HCT116 (cell line): Measurements from ENCODE around the gene SLC26A3. TPM values are rescaled to one million over a fixed set of nuclear protein-coding genes. Genes with fewer than 3 reads are reported as not detected.

Experiments
- ATAC-seq: fragments of 200-7000 bp; cut with Tn5 transposase; 2 replicates; pipeline ENCODE4 v1.9.1; 2020; ENCODE audit warnings: mild to moderate bottlenecking, moderate library complexity
- BruUV-seq: library from RNA; stranded (reverse); fragments of 400-500 nt; replicated peaks from 2 replicates; lab custom pipeline; 2021; lab: Mats Ljungman, UMichigan
- CTCF ChIA-PET: fragments of 300-600 bp; sonication (Branson Sonifier 250); formaldehyde crosslinking; loops from one replicate; lab custom pipeline; 2021; ENCODE audit warnings: antibody characterized with exemption; lab: Charles Lee
- POLR2A ChIA-PET: fragments of 300-600, 350-600 bp; sonication (Branson Sonifier 250); formaldehyde crosslinking; loops from one replicate; lab custom pipeline; 2021; ENCODE audit warnings: antibody characterized with exemption; lab: Charles Lee
- RAD21 ChIA-PET, 2 experiments: fragments of 300-600 bp; sonication (Branson Sonifier 250); formaldehyde crosslinking; loops; one replicate each; lab custom pipeline; 2023; ENCODE audit warnings: low total read pairs in 2 of 2; ENCODE audit not compliant: uncharacterized antibody in 2 of 2, unreplicated experiment in 2 of 2, low non-redundant PET in 1 of 2; lab: Charles Lee
- DNase-seq: peaks from one replicate; pipeline ENCODE4 v3.0.0-alpha.2; 2010; ENCODE audit warnings: low read depth, low spot score
- H2AFZ ChIP-seq: fragments of 200-600 bp; shearing (Covaris generic), sonication (generic); 2 replicates; pipeline ENCODE4 v1.6.1; 2017; ENCODE audit warnings: low read depth, mixed run types, mixed read lengths, antibody characterized with exemption, low read length; ENCODE audit not compliant: poor library complexity, severe bottlenecking
- H3K27ac ChIP-seq: 2 replicates; pipeline ENCODE4 v1.5.1; 2012; ENCODE audit warnings: low read depth, low read length
- H3K27me3 ChIP-seq: fragments of 200-600 bp; sonication (generic); 2 replicates; pipeline ENCODE4 v1.6.1; 2016; ENCODE audit warnings: mixed run types, low read length, mixed read lengths; ENCODE audit not compliant: insufficient read depth
- H3K36me3 ChIP-seq, 2 experiments: fragments of 200-500 bp in 1 of 2; fragments of 200-600 bp in 1 of 2; sonication (Bioruptor generic) in 1 of 2; sonication (generic) in 1 of 2; 2 replicates each; pipeline versions ENCODE4 v1.5.1 to v1.6.1; 2014 to 2016; ENCODE audit warnings: low read length in 2 of 2, inconsistent platforms in 1 of 2, mixed read lengths in 1 of 2, mixed run types in 1 of 2; ENCODE audit not compliant: insufficient read depth in 2 of 2, control insufficient read depth in 1 of 2
- H3K4me1 ChIP-seq, 2 experiments: fragments of 200-600 bp in 1 of 2; sonication (generic) in 1 of 2; 2 replicates each; pipeline versions ENCODE4 v1.5.1 to v1.6.1; 2012 to 2017; ENCODE audit warnings: low read length in 2 of 2, inconsistent platforms in 1 of 2, mild to moderate bottlenecking in 1 of 2, mixed read lengths in 1 of 2, mixed run types in 1 of 2, moderate library complexity in 1 of 2; ENCODE audit not compliant: insufficient read depth in 2 of 2, control insufficient read depth in 1 of 2
- H3K4me2 ChIP-seq: fragments of 200-600 bp; sonication (generic); 2 replicates; pipeline ENCODE4 v1.6.1; 2017; ENCODE audit warnings: mixed run types, low read length, mixed read lengths
- H3K4me3 ChIP-seq, 2 experiments: fragments of 200-600 bp in 1 of 2; sonication (generic) in 1 of 2; replicated peaks in 1 of 2; 2 replicates each; pipeline ENCODE4 v1.5.1; 2011 to 2016; ENCODE audit warnings: low read length in 2 of 2, control low read depth in 1 of 2, low read depth in 1 of 2, mild to moderate bottlenecking in 1 of 2, mixed read lengths in 1 of 2, mixed run types in 1 of 2
- H3K79me2 ChIP-seq: fragments of 200-600 bp; sonication (generic); 2 replicates; pipeline ENCODE4 v1.6.1; 2017; ENCODE audit warnings: mild to moderate bottlenecking, mixed run types, low read length, moderate library complexity, mixed read lengths; ENCODE audit not compliant: insufficient read depth
- H3K9ac ChIP-seq: fragments of 200-600 bp; sonication (generic); 2 replicates; pipeline ENCODE4 v1.6.1; 2016; ENCODE audit warnings: low read length, mixed read lengths
- H3K9me2 ChIP-seq: fragments of 200-600 bp; sonication (generic), shearing (Covaris generic); 2 replicates; pipeline ENCODE4 v1.6.1; 2017; ENCODE audit warnings: mixed run types, mild to moderate bottlenecking, moderate library complexity; ENCODE audit not compliant: insufficient read depth
- H3K9me3 ChIP-seq, 2 experiments: fragments of 200-500 bp in 1 of 2; fragments of 200-600 bp in 1 of 2; sonication (Bioruptor generic) in 1 of 2; sonication (generic) in 1 of 2; 2 replicates each; pipeline ENCODE4 v1.6.1; 2014 to 2017; ENCODE audit warnings: low read length in 2 of 2, mixed read lengths in 2 of 2, inconsistent platforms in 1 of 2, low read depth in 1 of 2, mild to moderate bottlenecking in 1 of 2, mixed run types in 1 of 2, moderate library complexity in 1 of 2; ENCODE audit not compliant: control insufficient read depth in 1 of 2, insufficient read depth in 1 of 2
- H4K20me1 ChIP-seq: fragments of 200-600 bp; sonication (generic), shearing (Covaris generic); 2 replicates; pipeline ENCODE4 v1.6.1; 2017; ENCODE audit warnings: mixed run types, mild to moderate bottlenecking, moderate library complexity; ENCODE audit not compliant: insufficient read depth
- CBX3 ChIP-seq: IDR thresholded peaks from 2 replicates; pipeline ENCODE4 v1.6.1; 2012; ENCODE audit warnings: low read depth
- CEBPB ChIP-seq: IDR thresholded peaks from 2 replicates; pipeline ENCODE4 v1.6.1; 2012; ENCODE audit warnings: low read depth
- ELF1 ChIP-seq: IDR thresholded peaks from 2 replicates; pipeline ENCODE4 v1.6.1; 2012; ENCODE audit warnings: low read depth, borderline replicate concordance
- EZH2 ChIP-seq: fragments of 200-600 bp; sonication (generic); IDR thresholded peaks from 2 replicates; pipeline ENCODE4 v1.6.1; 2017; ENCODE audit warnings: antibody characterized with exemption, mixed run types
- JUND ChIP-seq: IDR thresholded peaks from 2 replicates; pipeline ENCODE4 v1.6.1; 2012
- MAX ChIP-seq: IDR thresholded peaks from 2 replicates; pipeline ENCODE4 v1.6.1; 2012
- POLR2A ChIP-seq: IDR thresholded peaks from 2 replicates; pipeline ENCODE4 v1.7.0; 2011; ENCODE audit warnings: borderline replicate concordance; ENCODE audit not compliant: insufficient read depth, insufficient read length; ENCODE audit errors: extremely low read depth
- POLR2AphosphoS5 ChIP-seq: IDR thresholded peaks from 2 replicates; pipeline ENCODE4 v1.6.1; 2011; ENCODE audit warnings: mild to moderate bottlenecking, low read depth, low read length, moderate library complexity
- RAD21 ChIP-seq: IDR thresholded peaks from 2 replicates; pipeline ENCODE4 v1.6.1; 2012; ENCODE audit warnings: low read depth, mild to moderate bottlenecking
- SIN3A ChIP-seq: IDR thresholded peaks from 2 replicates; pipeline ENCODE4 v1.6.1; 2012; ENCODE audit warnings: low read depth
- SP1 ChIP-seq: IDR thresholded peaks from 2 replicates; pipeline ENCODE4 v1.6.1; 2012; ENCODE audit warnings: low read depth
- SRF ChIP-seq: IDR thresholded peaks from 2 replicates; pipeline ENCODE4 v1.6.1; 2012; ENCODE audit warnings: low read depth
- ZBTB33 ChIP-seq: IDR thresholded peaks from 2 replicates; pipeline ENCODE4 v1.6.1; 2011; ENCODE audit warnings: mild to moderate bottlenecking, low read length, moderate library complexity; ENCODE audit not compliant: insufficient replicate concordance; ENCODE audit errors: extremely low read depth
- ZFX ChIP-seq: fragments of 450-650 bp; IDR thresholded peaks from 2 replicates; pipeline ENCODE4 v1.6.1; 2017
- ZNF274 ChIP-seq: fragments of 200-500 bp; sonication (Bioruptor generic); IDR thresholded peaks from 2 replicates; pipeline ENCODE4 v1.6.1; 2014; ENCODE audit warnings: mild to moderate bottlenecking, low read depth, low read length, inconsistent platforms
- intact Hi-C: fragments of 100-400 bp; cut with micrococcal nuclease; formaldehyde crosslinking; loops from 2 replicates; pipeline ENCODE4 v1.10.0; 2022
- total RNA-seq: library from RNA; stranded (reverse); gene quantifications from one replicate; pipeline ENCODE4 v1.2.1, GENCODE V29; 2021; ENCODE audit not compliant: unreplicated experiment

The SLC26A3 gene
- total RNA-seq, 1 experiment from 2014 or later, result 0.54 TPM

- Histone ChIP-seq H3K4me2 (peak overlapping the region; percentile 90), H3K79me2 (peaks cover 55% of the 10 kb centered on the region), H3K36me3 (peaks cover 0 to 4% of the 10 kb centered on the region in 2 experiments; a peak in 2 of 4 replicates), H3K27ac (peak overlapping the region; percentile 86), H3K4me3 (peak overlapping the region; percentile 86 to 89), H3K9me2 (no peaks in the 10 kb centered on the region), H4K20me1 (peaks cover 21% of the 10 kb centered on the region; the same call in 1 of the 2 replicates), H3K27me3 (no peaks in the 10 kb centered on the region), H3K9ac (peak overlapping the region; percentile 83), H3K4me1 (peaks cover 15 to 22% of the 10 kb centered on the region in 2 experiments), H2AFZ (no peak overlapping the region), H3K9me3 (no peaks in the 10 kb centered on the region)
- intact Hi-C loops, result no loop called here
- ATAC-seq (peak; percentile 50), DNase-seq (no peak)
- RAD21 ChIA-PET, result no interaction called here
- TF ChIP-seq ELF1 (no peak), ZFX (peak; percentile 65; the same call in 1 of the 2 replicates), RAD21 (no peak), MAX (peak; percentile 0; the same call in 1 of the 2 replicates), EZH2 (no peak), SIN3A (no peak)
- CTCF ChIA-PET, result interaction anchor here (1.7 to 3.7 kb wide), 3 partner anchors 129 to 135 kb away, joined by 9 to 48 read pairs (median 29); no protein-coding TSS in a partner anchor
- TSS peak; percentile 41 for BruUV-seq
- POLR2A ChIA-PET, result interaction anchor here (1.7 kb wide), 1 partner anchor 135 kb away, joined by 11 read pairs; no protein-coding TSS in a partner anchor
These were observed 58.7 kb downstream of the SLC26A3 start for GRCh38 chr7:107744345-107744750.

- ChIA-PET RAD21 (interaction anchor here in 1 of 2 experiments (1.2 to 1.8 kb wide), 2 partner anchors 131 to 135 kb away, joined by 4 to 8 read pairs; no protein-coding TSS in a partner anchor), CTCF (interaction anchor here (0.6 to 3.7 kb wide), 12 partner anchors 14 to 575 kb away, joined by 3 to 48 read pairs (median 6); partner anchors contain the start of gene HBP1), POLR2A (interaction anchor here (0.8 to 1.7 kb wide), 5 partner anchors 16 to 136 kb away, joined by 3 to 11 read pairs (median 3); no protein-coding TSS in a partner anchor)
- no peaks in the 10 kb centered on the region for H3K9me2 ChIP-seq
- peak within 1 kb of the TSS; percentile 86 to 89 for H3K4me3 ChIP-seq
- intact Hi-C loops, result loop anchor here (1.0 to 2.0 kb wide), 2 partner anchors 131 to 403 kb away; no protein-coding TSS in a partner anchor
- H3K27ac ChIP-seq, result peak within 1 kb of the TSS; percentile 86
- H3K4me1 ChIP-seq, result peaks cover 15 to 22% of the 10 kb centered on the region in 2 experiments
- H3K9ac ChIP-seq, result peak within 1 kb of the TSS; percentile 83
- no TSS peak for BruUV-seq
- H3K4me2 ChIP-seq, result peak within 1 kb of the TSS; percentile 90
- H3K36me3 ChIP-seq, result peaks cover 0 to under 1% of the 10 kb centered on the region in 2 experiments; a peak in 1 of 4 replicates
- peaks cover 49% of the 10 kb centered on the region for H3K79me2 ChIP-seq
- H4K20me1 ChIP-seq, result peaks cover 21% of the 10 kb centered on the region; the same call in 1 of the 2 replicates
- H3K27me3 ChIP-seq, result no peaks in the 10 kb centered on the region
- ATAC-seq, result peak; percentile 95
- H3K9me3 ChIP-seq, result no peaks in the 10 kb centered on the region
- H2AFZ ChIP-seq, result peak within 1 kb of the TSS; percentile 90
- DNase-seq, result peak; percentile 87
- TF ChIP-seq RAD21 (peak; percentile 63), ZBTB33 (no peak), ZNF274 (no peak), JUND (no peak), SIN3A (peak; percentile 89), SRF (peak; percentile 91), POLR2A (peak; percentile 27), EZH2 (no peak), CEBPB (no peak), SP1 (peak; percentile 74; the same call in 1 of the 2 replicates), ZFX (peak; percentile 96), POLR2AphosphoS5 (peak; percentile 65), MAX (peak; percentile 73), CBX3 (peak; percentile 25; the same call in 1 of the 2 replicates)
These were observed 59.3 kb downstream of the SLC26A3 start, which contains the start of gene CBLL1 for GRCh38 chr7:107743567-107744344. Gene CBLL1, plus strand, starts transcription at chr7:107744142. Its CDS starts 22 bp downstream, at chr7:107744164.
